ENCODE measurements around the gene FNDC10.
A peak's percentile ranks its signal among the peaks of the same experiment; 100 is the strongest.

GRCh38 chr1:1619917-1620361, 20.0 kb upstream of the FNDC10 start:
- TF ChIP-seq CTCF (IDR thresholded peaks at IDR 0.05 in 2 of 3, conservative IDR thresholded peaks at IDR 0.05 in 1 of 3; ENCODE audit: borderline replicate concordance in 1 of 3, insufficient read depth in 1 of 3, low read depth in 2 of 3, low read length in 2 of 3) (peak in 2 of 3 experiments; percentile 59 to 62; a peak in 4 of 6 replicates), FOSL1 (IDR thresholded peaks at IDR 0.05; ENCODE audit: low read depth) (no peak), SRF (IDR thresholded peaks at IDR 0.05; ENCODE audit: low read depth) (no peak), POLR2AphosphoS5 (IDR thresholded peaks at IDR 0.05; ENCODE audit: low read depth, low read length) (no peak), EZH2 (IDR thresholded peaks at IDR 0.05) (no peak), POLR2A (IDR thresholded peaks at IDR 0.05; ENCODE audit: borderline replicate concordance, extremely low read depth, insufficient read depth, insufficient read length) (no peak), REST (IDR thresholded peaks at IDR 0.05; ENCODE audit: low read depth) (no peak), SIN3A (IDR thresholded peaks at IDR 0.05; ENCODE audit: low read depth) (no peak)

Data from HCT116 (cell line).